GM19372 (cell line): ENCODE data around the gene FNDC11.

Experiments
- ATAC-seq: cut with Tn5 transposase; IDR thresholded peaks from one replicate; pipeline ENCODE4 v1.9.1; 2021; ENCODE audit warnings: mild to moderate bottlenecking, low read depth, moderate library complexity; ENCODE audit not compliant: unreplicated experiment

FNDC11 gene

DNA sequence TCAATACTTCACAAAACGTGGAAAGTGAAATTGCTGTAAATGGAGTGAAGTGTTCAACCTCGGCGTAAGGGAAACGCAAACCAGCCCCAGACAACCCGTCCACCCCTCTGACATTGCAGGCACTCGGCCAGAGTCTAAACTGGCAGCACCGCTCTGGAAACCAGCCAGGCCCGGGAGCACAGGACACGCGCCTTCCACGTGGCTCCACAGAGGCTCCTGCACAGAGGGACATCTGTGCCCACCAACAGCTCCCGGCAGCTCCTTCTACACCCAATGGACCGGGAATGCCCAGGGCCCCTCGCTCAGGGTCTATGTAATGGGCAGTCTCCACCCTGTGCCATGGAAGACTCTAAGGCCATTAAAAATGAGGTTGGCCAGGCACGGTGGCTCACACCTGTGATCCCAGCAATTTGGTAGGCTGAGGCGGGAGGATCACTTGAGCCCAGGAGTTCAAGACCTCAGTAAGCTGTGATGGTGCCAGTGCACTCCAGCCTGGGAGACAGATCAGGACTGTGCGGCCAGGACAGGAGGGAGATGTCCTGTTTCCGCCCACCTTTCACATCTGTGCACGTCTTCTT, 23.4 kb downstream of the FNDC11 start:
- no peak for ATAC-seq

DNA sequence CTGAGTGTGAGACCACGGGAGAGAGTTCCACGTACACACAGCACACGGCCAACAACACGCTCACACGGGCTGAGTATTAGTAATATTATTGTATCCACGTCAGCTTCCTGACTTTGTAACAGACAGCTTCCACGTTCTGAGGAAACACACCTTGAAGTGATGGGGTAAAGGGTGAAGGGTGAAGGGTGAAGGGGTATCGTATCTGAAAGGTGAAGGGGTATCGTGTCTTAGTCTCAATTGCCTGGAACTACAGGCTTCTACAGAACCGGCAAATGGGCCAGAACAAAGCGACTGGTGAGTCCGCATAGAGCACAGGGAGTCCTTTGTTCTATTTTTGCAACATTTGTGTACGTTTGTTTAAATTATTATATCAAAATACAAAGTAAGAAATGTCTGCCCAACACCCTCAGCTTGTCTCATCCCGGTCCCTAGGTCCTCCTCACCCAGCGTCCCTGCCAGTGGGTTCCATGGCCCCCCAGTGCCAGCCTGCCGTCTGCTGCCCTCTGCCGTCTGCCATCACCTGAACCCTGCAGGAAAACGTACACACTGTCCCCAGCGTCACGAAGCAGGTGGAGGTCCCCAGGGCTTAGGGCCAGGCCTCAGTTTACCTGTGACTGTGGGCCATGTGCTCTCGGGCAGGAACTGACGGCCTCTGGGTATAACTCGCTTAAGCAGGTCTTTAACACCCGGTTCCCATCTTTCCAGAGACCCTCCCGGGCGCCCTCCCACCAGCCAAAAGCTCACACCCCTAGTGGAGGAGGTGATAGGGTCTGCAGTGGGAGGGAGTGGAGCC, 24.5 kb downstream of the FNDC11 start:
- ATAC-seq, result no peak

DNA sequence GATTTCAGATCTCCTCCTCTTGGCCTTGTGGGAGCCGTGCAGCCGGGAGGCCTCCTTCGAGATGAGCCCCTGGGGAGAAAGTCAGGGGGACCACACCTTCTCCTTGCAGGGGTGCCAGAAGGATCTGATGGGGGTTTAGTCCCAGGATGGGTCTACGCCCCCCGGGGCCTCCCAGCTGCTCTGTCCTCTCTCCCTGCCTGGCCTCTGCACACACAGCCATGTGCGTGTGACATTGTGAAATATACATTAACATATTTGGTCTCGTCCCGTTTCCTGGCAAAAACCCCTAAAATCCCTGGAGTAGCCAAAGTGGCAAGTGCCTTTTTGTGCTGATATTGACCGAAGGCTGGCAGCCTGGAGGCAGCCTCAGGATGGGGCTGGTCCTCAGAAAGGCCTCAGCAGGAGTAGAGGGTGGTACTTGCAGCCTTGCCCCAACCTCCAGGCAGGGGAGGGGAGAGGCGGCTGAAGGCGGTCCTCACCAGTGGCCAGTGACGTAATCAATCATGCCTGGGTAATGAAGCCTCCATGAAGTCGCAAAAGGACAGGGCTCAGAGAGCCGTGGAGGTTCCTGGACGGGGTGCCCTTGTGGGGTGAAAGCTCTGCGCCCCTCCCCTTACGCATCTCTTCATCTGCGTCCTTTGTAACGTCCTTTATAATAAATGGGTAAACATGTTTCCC, 25.2 kb downstream of the FNDC11 start:
- ATAC-seq, result no peak

DNA sequence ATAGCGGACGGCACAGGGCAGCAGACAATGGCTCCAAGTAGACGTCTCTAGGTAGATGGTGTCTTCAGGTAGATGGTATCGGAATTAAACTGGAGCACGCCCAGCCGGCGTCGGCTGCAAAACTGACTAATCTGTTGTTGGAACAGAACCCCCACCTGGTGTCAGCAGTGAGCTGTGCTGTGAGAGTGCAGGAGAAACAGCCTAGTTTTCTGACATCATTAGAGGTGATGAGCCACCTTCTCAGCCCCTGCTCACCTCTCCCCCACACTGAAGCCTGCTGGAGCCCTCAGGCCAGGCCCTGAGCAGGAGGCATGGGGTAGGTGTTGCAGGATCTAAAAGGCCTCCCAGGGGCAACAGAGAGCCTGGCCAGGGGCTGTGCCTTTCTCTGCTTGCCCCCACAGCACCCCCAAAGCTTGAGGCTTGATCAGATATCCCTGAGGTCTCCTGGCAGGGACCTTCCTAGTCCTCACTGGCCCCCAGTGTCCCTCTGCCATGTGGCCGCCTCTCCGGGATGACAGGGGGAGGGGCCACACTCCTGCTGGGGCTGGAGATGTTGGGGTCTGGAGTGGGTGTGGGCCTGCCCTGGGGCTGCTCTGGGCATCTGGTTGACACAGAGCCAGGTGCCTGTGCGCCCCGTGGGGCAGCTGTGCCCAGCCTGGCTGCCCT, 27.0 kb downstream of the FNDC11 start:
- no peak for ATAC-seq

DNA sequence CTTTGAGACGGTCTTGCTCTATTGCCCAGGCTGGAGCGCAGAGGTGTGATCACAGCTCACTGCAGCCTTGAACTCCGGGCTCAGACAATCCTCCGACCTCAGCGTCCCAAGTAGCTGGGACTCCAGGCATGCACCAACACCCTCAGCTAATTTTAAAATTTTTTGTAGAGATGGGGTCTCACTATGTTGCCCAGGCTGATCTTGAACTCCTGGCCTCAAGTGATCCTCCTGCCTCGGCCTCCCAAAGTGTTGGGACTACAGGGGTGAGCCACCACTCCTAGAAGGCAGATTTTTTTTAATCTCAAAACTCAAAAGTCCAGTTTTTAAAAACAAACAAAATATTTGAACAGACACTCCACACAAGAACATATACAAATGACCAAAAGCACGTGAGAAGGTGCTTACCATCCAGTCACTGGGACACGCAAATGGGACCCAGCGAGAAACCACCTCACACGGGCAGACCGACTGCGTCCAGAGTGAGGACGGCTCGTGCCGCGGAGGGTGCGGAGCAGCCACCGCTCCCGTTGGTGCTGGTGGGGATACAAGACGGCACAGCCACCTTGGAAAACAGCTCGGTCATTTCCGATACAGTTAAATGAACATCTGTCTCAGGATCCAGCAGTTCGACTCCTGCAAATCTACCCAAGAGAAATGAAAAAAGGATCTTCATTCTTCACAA, 28.6 kb downstream of the FNDC11 start:
- no peak for ATAC-seq

DNA sequence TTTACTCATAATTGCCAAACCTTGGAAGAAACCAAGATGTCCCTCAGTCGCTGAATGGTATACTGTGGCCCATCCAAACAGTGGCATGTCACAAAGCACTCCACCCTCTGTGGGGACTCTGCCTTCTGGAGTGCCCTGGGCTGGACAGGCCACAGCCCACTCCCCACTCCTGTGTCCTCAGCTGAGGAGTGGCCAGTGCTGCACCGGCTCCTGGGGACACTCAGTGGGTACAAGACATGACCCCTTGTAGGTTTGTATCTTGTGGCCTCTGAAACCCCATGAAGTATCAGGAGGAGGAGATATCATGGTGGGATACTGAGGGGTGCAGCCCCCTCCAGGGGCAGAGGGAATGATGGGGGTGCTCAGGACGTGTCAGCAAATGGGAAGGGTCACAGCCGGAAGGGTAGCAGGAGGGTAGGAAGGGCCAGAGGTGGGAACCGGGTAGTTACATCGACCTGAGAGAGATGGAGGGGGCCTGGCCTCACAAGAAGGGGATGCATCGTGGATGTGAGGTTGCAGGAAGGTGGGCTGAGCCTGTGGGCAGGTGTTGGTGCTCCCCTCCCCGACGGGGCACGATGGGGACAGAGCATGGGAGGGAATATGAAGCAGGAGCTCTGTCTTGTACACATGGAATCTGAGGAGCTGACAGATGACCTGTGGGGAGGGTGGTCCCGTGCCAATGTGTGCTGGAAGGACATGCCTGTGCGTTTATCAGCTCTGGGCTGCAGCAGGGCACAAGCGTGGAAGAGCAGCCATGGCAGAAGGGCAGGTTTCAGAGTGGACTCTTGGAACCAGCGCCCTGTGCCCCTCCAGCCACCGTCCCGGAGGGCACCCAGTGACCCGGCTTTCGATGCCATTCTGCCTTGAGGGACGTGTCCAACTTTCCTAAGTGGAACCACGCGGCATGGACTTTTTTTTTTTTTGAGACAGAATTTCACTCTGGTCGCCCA, 31.9 kb downstream of the FNDC11 start:
- ATAC-seq, result no peak

DNA sequence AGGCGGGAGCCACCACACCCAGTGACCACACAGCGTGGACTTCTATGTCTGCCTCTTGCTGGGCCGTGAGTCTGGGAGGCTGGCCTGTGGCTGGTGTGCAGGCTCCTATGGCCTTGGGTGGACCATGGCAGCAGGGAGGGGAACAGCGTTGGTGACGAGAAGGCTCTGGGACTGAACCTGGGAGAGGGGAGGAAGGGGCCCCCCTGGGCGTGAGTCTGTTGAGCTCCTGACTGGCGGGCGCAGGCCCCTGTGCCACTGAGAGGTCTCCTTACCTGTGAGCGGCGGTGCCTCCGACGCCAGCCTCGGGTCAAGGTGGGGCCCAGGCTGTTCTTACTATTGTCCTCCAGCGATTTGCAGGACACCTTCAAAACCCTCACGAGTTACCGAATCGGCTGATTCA, 32.8 kb downstream of the FNDC11 start:
- no peak for ATAC-seq

DNA sequence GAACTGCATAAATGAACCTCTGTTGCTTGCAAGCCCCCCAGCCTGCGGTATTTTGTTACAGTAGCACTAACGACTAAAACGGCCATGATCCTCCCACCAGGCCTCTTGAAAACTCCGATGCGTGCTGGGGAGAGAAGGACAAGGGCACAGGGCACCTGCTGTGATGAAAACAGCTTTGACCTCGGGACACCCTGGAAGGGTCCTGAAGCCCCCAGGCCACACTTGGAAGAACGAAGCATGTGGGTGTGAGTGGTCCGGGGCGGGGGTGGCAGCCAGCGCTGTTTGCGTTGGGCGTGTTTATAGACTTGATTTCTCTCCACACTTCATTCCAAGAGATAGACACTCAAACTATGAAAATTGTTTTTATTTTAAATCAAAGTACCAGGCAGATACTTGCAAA, 33.3 kb downstream of the FNDC11 start:
- no peak for ATAC-seq

DNA sequence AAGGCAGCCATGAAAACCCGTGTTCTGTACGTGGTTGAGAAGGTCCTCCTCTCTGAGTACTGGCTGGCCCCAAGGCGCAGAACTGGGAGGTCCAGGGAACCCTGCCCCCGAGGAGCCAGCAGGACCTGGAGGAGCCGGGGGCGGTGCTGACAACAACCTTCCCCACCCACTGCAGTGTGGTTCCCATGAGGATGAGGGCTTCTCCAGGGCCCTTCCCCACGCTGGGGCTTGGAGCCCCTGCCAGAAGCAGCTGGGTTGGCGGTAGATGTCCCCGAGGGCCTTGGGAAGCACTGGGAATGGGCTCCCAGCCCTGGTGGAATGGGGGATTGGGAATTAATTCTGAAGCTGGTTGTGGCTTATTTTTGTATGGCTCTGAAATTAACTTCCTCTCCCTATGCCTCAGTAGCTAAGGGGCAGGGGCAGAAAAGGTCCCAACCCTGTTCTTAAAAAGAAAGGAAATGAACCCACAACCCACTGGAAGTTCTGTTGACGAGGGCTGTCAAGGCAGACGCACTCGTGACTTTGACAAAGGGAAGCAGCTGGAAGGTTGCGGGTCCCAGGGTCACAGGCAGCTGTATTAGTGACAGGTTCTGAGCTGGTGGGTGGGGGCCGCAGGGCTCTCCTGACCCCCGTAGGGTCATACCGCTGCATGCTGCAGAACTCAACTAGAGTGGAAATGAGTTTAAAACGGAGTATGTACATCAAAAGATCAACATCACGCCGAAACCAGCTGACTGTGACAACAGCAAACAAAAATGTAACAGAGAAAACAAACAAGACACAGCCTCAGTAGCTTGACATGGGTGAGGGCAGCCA, 34.0 kb downstream of the FNDC11 start:
- no peak for ATAC-seq

DNA sequence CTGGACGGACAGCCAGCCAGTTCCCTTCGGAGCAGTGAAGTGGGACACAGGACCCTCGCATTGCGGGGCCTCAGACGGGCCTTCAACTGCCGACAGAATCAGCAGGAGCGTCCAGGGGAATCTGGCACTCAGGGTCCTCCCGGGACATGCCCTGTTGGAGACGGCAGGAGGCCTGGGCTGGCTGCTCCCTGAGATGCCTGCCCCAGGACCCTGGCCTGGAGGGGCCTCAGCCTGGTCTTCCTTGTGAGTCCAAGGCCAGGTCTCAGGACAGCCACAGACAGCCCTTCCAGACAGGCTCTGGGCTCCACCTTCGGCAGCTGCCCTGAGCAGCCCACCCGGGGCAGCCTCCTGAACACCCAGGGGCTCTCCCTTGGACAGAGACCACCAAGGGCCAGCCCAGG, 34.7 kb downstream of the FNDC11 start:
- no peak for ATAC-seq

DNA sequence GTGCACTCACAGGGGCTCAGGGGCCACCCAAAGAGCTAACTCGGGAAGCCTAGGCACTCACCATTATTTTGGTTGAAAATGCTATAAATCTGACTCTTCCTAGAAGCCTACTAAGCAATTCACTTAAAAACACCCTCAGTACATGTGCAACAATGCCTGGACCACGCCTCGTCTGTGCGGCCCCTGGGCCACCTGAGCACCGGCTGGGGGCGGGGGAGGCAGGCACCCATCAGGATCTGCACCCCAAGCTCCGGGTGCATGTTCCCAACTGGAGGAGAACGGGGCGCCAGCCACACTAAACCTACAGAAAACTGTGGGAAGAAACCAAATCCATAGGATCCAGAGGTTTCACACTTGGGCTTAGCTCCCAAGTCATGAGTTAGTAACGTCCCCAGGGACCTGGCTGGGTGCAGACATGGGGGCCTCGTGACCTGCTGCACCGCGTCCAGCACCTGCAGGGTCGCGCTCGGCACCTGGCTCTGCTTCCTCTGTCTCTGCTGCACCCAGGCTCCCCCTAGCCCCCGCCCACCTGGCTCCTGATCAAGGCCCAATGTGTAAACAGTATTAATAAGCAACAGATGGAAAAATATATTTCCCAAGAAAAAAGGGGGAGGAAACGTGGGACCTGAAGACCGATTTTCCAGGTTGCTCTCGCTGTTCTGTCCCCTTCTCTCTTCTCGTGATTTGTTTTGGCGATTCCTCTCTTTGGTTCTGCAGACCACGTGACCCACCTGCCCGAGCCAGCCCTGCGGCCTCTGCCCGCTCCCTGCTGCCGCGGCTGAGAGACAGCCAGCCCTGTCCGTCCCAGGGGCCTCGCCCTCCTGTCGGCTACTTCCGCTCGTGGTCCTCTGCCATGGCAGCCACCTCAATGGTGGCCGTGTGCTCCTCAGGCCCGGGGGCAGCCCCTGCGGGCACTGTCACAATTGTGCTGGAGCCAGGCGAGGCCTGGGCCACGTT, 35.6 kb downstream of the FNDC11 start:
- ATAC-seq, result no peak

DNA sequence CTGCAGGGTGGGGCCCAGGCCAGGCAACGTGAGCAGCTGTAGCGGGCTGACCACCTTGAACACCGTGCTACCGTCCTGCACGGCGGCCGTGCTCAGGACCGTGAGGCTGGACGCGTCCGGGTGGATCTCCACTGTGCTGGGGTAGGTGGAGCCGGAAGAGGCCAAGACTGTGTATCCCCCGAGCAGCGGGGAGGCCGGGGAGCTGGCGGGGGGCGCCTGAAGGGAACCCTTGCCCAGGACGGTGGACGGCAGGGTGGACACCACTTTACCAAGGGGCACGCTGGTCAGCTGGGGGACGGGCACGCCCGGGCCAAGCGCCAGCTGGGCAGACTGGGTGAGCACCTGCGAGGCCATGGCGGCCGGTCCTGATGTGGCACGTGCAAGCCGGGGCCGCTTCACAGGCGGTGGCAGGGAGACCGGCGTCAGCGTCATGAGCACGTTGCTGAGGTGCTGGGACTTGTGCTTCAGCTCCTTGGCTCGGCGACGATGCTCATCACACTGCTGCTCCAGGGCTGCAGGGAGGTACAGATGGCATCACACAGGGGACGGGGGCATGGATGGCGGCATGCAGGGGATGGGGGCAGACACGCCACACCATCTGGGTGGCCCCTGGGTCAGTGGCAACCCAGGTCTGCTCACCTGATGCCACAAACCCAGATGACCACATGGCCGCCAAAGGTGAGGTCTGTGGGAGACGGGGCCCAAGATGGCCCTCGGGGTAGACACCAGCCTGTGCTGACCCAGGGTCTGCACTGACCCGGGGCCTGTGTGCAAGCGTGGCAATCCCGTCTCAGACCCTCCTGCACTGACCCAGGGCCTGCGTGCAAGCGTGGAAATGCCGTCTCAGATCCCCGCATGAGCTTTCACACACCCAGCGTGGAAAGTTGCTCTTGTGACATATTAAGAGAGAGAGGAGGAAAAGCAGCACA, 36.5 kb downstream of the FNDC11 start:
- ATAC-seq, result no peak

DNA sequence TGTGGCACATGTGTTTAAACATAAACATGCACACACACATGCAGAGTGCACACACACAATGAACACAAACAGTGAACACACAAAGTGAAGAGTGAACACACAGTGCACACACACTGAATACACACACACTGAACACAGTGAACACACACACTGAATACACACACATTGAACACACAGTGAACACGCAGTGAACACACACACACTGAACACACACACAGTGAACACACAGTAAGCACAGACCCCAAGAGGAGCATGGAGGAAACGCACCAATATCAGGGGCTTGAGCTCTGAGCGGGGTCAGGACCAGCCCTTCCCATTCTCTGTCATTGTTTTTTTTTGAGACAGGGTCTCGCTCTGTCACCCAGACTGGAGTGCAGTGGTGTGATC, 37.2 kb downstream of the FNDC11 start:
- ATAC-seq, result no peak

DNA sequence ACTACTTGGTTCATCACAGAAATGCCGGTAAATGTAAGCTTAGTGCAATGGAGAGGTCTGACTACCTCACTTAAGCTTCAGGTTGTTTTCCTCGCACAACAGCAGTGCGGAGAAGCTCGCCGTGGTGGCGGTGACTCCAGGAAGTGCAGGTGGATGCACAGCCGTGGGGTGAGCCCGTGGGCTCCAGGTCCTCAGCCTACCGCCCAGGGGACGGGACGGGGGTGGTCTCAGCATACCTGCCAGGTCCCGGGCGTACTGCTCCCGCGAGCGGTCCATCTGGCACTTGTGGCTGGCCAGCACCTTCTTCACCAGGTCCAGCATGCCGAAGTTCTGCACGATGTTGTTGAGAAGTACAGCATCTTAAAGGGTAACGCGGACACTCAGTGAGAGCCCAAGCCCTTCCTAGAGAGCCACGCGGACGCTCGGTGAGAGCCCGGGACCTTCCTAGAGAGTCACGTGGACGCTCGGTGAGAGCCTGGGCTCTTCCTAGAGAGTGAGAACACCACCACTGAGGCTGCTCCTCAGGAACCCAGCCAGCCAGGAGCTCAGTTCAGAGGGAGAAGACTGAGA, 37.9 kb downstream of the FNDC11 start:
- no peak for ATAC-seq

DNA sequence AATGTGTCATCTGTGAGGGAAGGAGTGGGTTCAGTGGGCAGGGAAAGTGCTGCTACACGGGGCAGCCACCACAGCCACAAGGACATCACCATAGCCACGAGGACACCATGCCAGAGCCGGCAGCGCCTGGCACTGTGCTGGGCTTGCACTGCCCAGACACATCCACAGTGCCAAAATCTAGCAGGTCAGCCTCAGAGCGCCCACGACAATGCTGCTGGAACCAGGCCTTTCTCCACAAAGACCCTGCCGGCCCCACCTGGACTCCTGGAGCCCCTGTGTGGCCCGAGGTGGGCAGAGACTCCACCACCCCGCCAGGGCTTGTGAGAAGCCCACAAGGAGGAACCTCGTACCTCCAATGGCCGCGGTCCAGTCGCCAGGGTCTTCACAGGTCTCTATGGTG, 38.7 kb downstream of the FNDC11 start:
- no peak for ATAC-seq

DNA sequence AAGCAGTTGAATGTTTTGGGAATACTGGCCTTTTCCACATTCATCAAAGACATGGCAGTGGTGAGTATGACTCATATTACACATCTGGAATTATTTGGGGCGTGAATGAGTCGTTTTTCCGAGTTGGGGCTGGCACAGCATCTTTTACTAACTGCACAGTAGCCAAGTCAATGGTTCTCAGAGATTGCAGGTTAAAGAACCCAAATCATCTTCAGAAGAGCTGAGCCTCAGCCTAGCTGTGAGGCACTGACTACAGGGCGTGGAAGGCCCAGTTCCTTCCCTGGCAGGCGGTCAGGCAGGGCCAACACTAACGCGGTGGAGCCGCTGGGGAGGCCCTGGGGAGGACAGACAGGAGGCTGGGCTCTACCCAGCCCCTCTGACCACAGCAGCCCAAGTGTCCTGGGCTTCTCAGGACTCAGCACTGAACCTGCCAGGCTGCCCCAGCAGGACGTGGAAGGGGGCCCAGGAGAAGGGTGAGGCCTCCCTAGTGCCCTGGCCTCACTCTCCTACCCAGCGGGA, 40.1 kb downstream of the FNDC11 start:
- ATAC-seq, result no peak
